NK-92 (cell line): ENCODE data around the gene WRAP53.

Source experiments
- DNase-seq: peaks from one replicate; lab custom pipeline; 2025; ENCODE audit not compliant: unreplicated experiment; lab: John Stamatoyannopoulos, UW

WRAP53 gene

DNA sequence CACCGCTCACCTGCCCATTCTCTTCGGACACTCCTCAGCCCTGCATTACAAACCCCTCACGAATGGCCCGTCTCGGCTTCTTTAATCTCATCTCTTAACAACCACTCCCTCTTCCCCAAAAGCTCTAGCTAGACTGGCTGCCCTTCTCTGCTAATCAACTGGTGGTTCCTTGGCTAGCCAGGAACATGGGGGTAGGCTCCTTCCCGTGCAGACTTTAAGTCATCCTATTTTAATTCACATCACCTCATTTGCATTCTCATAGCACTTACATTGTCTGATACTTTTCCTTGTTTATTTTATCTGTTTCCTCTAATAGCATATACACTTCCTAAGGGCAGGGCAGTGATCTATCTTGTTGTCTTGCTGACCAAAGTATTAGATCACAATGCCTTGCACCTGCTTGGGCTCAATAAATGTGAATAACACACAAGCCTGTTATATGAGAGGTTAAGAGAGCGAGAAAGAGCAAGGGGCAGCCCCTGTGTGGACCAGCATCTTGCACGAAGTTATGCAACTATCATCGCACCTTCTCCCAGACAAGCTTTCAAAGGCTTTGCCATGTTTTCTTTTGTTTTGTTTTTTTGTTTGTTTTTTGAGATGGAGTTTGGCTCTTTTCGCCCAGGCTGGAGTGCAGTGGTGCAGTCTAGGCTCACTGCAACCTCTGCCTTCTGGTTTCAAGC lies 10.7 kb upstream of the WRAP53 start:
- no peak for DNase-seq

DNA sequence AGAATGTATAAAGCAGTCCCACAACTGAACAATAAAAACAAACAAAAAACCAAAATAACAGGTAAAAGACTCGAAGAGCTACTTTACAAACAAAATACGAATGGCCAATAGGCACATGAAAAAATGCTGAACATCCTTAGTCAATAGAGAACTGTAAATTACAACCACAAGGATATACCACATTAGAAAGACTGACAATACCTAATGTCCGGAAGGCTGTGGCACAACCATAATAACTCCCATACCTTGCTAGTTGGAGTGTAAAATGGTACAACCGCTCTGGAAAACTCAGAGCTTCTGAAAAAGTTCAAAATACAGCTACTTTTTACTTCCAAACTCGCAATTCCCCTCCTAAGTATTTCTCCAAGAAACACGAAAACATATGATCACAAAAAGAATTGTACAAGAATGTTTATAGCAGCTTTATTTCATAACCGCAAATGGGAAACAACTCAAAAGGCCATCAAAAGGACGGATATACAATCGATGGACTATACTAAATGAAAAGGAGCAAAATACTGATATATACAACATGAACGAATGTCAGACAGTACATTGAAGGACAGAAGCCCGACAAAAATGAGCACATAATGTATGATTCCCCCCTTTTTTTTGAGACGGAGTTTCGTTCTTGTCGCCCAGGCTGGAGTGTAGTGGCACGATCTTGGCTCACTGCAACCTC lies 3.3 kb upstream of the WRAP53 start:
- DNase-seq = no peak

DNA sequence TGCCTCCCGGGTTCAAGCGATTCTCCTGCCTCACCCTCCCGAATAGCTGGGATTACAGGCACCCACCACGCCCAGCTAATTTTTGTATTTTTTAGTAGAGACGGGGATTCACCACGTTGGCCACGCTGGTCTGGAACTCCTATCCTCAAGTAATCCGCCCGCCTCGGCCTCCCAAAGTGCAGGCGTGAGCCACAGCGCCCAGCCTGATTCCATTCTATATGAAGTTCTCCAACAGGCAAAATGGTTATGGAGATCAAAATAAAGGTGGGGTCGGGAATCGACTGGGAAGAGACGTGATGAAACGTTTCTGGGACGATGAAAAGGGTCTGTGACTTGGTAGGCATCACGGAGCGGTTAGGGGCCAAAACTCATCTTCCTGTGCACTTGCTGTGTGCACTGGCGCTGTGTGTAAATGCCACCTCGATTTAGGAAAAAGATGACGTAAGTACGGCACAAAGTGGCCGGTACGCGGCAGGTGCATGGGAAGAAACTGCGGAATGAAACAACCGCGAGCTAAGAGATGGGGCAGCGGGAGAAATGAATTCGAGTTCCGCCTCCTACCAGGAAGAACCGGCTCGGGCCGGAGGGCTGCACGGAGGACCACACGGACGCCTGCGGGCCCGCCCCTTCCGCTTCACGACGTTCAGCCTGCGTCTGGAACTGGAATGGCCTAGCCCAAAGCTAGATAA lies 2.6 kb upstream of the WRAP53 start:
- no peak for DNase-seq

DNA sequence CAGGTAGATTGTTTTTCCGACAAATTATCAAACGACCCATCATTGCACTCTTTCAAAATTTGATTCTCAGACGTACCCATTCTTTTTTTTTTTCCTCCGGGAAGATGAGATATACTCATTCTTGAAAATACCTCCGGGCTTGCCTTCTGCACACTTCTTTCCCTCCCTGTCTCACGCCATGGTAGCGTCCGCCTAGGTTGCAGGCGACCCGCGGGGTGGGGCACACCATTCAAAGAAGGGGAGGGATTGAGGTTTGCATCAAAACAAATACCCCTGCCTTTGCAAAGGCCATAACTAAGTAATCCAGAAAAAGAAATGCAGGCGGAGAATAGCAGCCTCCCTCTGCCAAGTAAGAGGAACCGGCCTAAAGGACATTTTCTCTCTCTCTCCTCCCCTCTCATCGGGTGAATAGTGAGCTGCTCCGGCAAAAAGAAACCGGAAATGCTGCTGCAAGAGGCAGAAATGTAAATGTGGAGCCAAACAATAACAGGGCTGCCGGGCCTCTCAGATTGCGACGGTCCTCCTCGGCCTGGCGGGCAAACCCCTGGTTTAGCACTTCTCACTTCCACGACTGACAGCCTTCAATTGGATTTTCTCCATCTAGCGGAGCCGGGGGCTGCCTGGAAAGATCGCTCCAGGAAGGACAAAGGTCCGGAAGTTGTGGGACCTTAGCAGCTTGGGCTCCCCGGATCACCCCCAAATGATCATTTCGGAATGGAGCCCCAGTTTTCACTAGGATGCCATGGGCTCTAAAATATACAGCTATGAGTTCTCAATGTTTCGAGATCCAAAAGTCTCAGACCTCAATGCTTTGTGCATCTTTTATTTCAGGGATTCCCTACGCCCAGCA lies 1.8 kb upstream of the WRAP53 start:
- DNase-seq = no peak

DNA sequence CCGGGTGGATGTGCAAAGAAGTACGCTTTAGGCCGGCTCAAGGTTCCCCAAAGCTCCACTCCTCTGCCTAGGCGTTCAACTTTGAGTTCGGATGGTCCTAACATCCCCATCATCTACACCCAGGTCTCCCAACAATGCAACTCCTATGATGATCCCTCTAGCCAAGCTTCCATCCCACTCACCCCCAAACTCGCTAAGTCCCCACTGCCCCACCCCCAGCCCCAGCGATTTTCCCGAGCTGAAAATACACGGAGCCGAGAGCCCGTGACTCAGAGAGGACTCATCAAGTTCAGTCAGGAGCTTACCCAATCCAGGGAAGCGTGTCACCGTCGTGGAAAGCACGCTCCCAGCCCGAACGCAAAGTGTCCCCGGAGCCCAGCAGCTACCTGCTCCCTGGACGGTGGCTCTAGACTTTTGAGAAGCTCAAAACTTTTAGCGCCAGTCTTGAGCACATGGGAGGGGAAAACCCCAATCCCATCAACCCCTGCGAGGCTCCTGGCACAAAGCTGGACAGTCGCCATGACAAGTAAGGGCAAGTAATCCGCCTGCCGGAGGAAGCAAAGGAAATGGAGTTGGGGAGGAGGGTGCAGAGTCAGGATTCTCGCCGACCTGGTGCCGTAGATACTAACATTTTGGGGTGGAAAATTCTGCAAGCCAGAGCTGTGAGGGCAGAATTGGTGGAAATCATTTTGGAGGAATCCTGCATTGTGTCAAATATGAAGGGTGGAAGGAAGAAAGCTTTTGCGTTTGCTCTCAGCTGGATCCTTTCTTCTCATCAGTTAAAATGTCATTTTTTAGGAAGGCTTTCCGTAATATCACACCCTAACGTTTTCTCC lies 987 bp upstream of the WRAP53 start, which contains the start of gene TP53:
Gene TP53 (minus strand): TSS at position 419 of the 836 bp plus-strand sequence. CDS start 10,896 bp downstream, outside the sequence.
- peak; percentile 29 for DNase-seq

DNA sequence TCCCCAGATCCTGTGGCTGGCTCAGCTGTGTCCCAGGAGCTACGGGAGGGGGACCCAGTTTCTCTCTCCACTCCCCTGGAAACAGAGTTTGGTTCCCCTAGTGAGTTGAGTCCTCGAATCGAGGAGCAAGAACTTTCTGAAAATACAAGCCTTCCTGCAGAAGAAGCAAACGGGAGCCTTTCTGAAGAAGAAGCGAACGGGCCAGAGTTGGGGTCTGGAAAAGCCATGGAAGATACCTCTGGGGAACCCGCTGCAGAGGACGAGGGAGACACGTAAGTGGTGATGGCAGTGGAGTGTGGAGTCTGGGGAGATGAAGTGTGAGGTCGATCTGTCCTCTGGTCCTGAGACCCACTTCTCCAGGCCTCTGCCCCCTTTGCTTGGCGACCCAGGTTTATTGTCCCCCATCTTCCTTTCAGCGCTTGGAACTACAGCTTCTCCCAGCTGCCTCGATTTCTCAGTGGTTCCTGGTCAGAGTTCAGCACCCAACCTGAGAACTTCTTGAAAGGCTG lies 585 bp downstream of the WRAP53 start:
- no peak for DNase-seq

DNA sequence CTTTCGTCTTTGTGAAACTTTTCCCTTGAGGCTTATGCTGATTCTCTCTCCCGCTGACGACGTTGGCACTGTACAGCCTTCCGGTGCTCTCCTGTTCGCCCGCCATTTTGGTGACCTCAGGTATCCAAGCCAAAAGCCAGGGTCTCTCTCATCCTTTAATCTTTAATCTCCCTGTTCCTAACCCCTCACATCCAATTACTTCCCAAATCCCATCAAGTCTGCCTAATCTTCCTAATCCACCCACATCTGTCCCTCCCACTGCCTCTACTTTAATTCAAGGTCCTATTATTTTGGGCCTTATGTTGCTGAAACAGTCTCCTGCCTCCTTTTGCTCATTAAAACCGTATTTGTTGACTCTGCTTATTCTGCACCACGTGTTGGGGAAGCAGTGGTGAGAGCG lies 7.3 kb downstream of the WRAP53 start:
- DNase-seq = no peak

DNA sequence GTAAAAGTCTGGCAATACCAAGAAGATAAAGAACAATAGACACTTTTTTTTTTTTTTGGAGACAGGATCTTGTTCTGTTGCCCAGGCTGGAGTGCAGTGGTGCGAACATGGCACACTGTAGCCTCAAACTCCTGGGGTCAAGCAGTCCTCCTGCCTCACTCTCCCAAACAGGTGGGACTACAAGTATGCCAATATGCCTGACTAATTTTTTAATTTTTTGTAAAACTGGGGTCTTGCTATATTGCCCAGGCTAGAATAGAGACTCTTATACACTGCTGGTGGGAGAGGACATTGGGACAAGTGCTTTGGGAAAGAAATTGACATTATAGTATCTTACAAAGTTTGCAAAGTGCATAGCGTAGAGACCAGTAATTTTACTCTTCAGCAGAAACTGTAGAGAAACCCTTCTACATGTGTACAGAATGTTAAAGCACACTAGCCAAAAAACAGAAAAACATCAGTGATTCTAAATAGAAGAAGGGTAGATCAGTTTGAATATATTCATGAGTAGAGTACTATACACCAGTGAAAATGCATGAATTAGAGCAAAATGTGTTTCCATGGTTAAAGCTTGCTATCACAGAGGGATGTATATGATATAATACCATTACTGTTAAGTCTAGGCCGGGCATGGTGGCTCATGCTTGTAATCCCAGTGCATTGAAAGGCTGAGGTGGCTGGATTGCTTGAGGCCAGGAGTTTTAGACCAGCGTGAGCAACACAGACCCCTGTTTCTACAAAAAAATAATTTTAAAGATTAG lies 9.7 kb downstream of the WRAP53 start:
- no peak for DNase-seq

DNA sequence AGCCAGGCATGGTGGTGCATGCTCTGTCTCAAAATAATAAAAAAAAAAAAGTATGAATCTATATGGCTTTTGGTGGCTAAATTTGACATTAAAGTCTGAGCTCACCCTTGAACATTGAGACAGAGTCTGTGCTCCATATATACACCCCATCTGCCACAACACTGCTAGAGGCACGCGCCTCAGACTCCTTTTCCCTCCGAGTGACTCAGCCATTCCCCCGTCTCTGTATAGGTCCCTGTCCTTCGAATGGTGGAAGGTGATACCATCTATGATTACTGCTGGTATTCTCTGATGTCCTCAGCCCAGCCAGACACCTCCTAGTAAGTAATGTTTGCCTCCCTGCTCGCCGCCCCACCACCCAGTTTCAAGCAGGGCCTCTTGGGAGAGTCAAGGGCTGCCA lies 12.2 kb downstream of the WRAP53 start:
- DNase-seq = no peak

DNA sequence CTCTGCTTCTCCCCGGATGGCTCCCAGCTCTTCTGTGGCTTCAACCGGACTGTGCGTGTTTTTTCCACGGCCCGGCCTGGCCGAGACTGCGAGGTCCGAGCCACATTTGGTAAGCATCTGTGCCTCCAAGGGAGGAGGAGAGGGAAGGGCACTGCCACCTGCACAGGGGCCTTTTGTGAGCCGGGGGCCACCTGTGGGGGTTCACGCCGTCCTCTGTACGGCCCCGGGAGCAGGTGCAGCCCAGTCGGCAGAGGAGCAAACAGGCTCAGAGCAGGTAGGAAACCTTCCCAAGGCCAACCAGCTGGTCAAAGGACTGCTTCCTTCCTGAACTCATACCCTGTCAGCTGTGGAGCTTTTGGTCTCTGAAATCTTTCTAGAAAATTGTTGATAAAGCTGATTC lies 13.4 kb downstream of the WRAP53 start:
- DNase-seq = no peak

DNA sequence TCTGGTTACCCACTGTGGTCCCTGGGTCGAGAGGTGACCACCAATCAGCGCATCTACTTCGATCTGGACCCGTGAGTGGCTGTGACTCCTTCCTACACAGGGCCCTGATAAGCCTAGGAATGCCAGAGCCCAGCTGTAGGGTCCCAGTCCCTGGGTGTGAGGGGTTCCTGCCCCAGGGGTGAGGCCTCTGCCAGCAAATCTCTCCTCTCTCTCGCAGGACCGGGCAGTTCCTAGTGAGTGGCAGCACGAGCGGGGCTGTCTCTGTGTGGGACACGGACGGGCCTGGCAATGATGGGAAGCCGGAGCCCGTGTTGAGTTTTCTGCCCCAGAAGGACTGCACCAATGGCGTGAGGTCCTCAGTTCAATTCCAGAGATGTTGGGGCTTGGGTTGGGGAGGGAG lies 14.5 kb downstream of the WRAP53 start:
- DNase-seq = no peak

DNA sequence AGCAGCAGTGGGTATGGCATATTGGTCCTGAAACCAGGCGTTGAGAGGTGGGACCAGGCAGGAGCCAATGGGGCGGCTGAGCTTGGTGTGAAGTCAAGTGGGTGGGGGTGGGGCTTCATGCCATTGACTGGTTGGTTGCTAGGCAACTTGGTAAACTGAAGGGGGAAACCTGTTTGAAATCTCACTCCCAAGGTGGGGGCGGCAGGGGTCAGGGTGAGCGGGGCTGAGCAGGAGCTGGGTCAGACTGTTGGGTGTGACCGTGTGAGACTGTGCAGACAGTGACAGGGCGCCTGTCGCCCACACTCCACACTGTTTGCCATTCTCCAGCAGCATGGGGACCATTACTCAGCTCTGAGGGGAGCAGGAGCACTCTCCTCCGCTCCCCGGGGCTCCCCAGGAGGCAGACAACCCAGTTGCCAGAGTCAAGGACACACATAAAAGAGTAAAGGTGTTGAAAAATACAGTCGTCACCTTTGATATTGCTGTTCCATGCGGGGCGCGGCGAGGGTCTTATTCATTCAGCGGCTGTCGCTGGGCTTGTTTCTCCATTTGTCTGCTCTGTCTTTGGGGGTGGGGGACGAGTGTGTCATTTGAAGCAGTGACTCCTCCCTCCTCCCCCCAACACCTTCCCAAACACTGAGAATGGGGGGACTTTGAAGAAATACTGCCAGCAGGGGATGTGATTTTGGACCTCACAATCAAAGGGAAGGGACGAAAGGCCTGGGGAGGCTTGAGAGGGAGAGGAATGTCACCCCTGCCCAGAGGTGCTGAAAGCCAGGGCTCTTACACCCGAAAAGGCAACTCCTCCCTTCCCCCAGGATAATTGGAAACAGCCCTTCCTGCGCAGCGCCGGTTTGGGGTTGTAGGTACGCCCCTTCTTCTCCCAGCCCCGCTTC lies 15.6 kb downstream of the WRAP53 start:
- no peak for DNase-seq

DNA sequence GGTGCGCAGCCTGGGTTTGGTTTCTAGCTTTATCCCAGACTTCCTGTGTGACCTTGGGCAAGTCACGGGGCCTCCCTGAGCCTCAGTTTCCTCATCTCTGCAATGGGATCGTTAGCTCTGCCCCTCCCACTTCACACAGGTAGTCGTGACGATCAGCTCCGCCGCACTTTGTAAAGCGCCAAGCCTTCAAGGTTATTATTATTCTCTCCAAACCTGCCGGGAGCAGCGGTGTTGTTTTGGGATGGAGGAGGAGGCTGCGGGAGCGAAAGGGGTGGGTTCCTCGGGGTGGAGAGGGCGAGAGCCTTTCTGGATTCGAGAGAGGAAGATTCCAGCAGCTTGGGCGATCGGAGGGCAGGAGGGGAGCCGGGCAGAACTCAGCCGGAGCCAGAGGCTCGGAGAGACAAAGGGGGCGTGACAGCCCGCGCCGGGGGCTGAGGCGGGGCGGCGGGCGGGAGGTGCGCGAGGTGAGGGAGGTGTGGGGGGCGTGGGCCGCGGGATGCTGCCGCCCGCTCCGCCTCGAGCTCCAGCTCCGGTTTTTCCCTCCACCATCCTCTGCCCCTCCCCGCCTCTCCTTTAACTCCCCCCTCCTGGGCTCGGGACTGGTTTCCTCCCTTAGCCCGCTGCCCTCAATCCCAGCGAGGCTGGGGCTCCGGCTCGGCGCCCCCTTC lies 16.5 kb downstream of the WRAP53 start, which contains the start of gene EFNB3:
Gene EFNB3 (plus strand): TSS at position 602 of the 668 bp plus-strand sequence. CDS start 397 bp downstream, outside the sequence.
- no peak for DNase-seq

DNA sequence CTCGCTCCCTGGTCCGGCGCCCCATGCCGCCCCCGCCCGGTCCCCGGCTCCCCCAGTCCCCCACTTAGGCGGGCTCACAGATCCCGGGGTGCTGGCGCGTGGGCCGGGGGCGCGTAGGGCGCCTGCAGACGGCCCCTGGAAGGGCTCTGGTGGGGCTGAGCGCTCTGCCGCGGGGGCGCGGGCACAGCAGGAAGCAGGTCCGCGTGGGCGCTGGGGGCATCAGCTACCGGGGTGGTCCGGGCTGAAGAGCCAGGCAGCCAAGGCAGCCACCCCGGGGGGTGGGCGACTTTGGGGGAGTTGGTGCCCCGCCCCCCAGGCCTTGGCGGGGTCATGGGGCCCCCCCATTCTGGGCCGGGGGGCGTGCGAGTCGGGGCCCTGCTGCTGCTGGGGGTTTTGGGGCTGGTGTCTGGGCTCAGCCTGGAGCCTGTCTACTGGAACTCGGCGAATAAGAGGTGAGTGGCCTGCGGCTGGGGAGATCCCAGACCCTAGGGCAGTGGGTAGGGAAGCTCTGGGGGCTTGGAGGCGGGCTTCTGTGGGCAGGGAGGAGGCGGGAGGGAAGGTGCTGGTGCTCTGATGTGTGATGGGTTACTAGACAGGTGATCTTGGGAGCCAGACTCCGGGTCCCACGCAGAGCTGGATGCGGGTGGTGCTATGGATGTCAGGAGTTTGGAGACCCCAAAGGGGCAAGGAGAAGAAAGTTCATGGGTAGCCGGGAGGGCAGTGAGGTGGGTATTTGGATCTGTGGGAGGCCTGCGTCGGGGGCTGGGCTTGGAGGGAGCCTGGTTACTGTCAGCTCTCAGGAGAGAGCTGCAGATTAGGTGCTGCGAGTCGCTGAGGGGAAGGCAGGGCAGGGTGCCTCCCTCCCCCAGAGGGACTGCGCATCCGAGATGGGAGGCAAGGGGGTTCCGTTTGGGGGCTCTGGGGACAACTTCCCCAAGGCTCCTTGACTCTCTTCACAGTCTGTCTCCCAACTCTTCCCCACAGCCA lies 17.3 kb downstream of the WRAP53 start:
- DNase-seq = no peak

DNA sequence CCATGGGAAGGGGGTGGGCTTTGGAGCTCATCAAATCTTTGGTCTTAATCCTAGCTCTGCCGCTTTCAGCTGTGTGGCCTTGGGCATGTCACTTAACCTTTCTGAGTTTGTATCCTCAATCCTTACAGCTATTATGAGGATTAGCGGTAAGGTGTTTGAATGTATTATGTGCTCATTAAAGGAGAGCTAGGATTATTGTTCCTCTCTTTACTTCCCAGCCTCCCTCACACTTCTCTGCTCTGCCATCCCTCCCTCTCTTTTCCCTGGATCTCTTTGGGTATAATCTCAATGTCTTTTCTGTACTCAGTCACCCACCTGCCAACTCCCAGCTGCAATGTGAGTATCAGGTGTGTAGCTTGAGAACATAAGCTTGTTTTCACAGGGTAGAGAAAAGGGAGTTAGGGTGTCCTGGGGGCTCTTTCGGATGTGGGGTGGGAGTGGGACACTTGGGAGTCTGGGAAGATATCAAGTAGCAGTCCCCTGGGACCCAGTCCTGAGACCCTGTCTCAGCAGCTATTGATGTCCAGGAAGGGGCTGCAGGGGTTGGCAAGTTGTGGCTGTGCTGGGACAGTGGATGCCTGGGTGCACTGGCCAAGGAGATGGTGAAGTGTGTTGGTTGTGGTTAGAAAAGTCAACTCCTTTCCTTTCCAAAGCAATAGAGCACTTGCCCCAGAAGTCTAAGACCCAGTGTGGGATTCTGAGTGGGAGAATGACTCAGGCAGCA lies 18.5 kb downstream of the WRAP53 start:
- DNase-seq = no peak

DNA sequence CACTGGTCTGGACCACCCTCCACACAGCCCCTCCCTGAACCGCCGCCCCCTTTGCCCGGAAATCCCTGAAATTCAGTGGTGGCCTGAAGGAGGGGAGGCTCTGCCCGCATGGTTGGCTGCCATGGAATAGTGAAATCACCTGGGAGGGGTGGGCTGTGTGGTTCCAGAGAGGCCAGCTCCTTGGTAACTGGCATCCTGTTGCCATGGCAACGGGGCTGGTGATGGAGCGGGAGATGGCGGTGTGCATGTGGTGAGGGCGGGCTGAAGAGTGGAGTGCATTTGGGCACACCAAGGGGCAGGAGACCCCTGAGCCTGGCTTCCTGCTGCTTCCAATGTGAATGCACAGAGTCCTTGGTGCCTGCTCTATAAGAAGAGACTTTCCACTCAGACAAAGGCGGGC lies 19.2 kb downstream of the WRAP53 start:
- no peak for DNase-seq
